OCI-LY1 (cell line): ENCODE data around the gene ZP2.

Experiments used
- H2AFZ ChIP-seq: fragments of 200-600 bp; sonication (generic), shearing (Covaris generic); 2 replicates; pipeline ENCODE4 v1.6.0; 2014; ENCODE audit warnings: antibody characterized with exemption, mild to moderate bottlenecking, low read length
- H3F3A ChIP-seq: fragments of 200-600 bp; sonication (generic), shearing (Covaris generic); 2 replicates; pipeline ENCODE4 v1.6.0; 2014; ENCODE audit warnings: mild to moderate bottlenecking, antibody characterized with exemption, low read length, moderate library complexity; ENCODE audit not compliant: insufficient read depth
- H3K27ac ChIP-seq: fragments of 200-600 bp; sonication (generic); 2 replicates; pipeline ENCODE4 v1.5.1; 2014; ENCODE audit warnings: low read length, mixed run types, mild to moderate bottlenecking, low read depth; ENCODE audit not compliant: poor library complexity, severe bottlenecking
- H3K27me3 ChIP-seq: fragments of 200-600 bp; sonication (generic); 2 replicates; pipeline ENCODE4 v1.6.0; 2014; ENCODE audit warnings: antibody characterized with exemption, mild to moderate bottlenecking, low read length, moderate library complexity; ENCODE audit not compliant: insufficient read depth
- H3K36me3 ChIP-seq: fragments of 200-600 bp; sonication (generic); 2 replicates; pipeline ENCODE4 v1.6.1; 2014; ENCODE audit warnings: mild to moderate bottlenecking, antibody characterized with exemption, low read length, moderate library complexity, mixed read lengths; ENCODE audit not compliant: insufficient read depth
- H3K4me1 ChIP-seq: fragments of 200-600 bp; sonication (generic); 2 replicates; pipeline ENCODE4 v1.5.1; 2014; ENCODE audit warnings: mild to moderate bottlenecking, low read length, moderate library complexity; ENCODE audit not compliant: insufficient read depth, severe bottlenecking
- H3K4me2 ChIP-seq: fragments of 200-600 bp; sonication (generic), shearing (Covaris generic); 2 replicates; pipeline ENCODE4 v1.6.1; 2014; ENCODE audit warnings: low read length
- H3K4me3 ChIP-seq: fragments of 200-600 bp; sonication (generic); 2 replicates; pipeline ENCODE4 v1.5.1; 2014; ENCODE audit warnings: low read length, low read depth, mild to moderate bottlenecking, mixed read lengths; ENCODE audit not compliant: poor library complexity, severe bottlenecking
- H3K79me2 ChIP-seq: fragments of 200-600 bp; shearing (Covaris generic); 2 replicates; pipeline ENCODE4 v1.6.1; 2016; ENCODE audit warnings: mixed run types, low read length, mixed read lengths; ENCODE audit not compliant: insufficient read depth
- H3K9ac ChIP-seq: fragments of 200-600 bp; sonication (generic), shearing (Covaris generic); 2 replicates; pipeline ENCODE4 v1.6.1; 2014; ENCODE audit warnings: mild to moderate bottlenecking, low read length, mixed read lengths
- H3K9me2 ChIP-seq: fragments of 200-600 bp; sonication (generic), shearing (Covaris generic); 2 replicates; pipeline ENCODE4 v1.6.1; 2014; ENCODE audit warnings: low read depth, mild to moderate bottlenecking, low read length, mixed read lengths
- H3K9me3 ChIP-seq: fragments of 200-600 bp; shearing (Covaris generic); 2 replicates; pipeline ENCODE4 v1.6.1; 2014; ENCODE audit warnings: low read length, mixed read lengths
- H4K20me1 ChIP-seq: fragments of 200-600 bp; sonication (generic), shearing (Covaris generic); 2 replicates; pipeline ENCODE4 v1.6.0; 2016; ENCODE audit warnings: mild to moderate bottlenecking, low read length; ENCODE audit not compliant: insufficient read depth
- EZH2 ChIP-seq: fragments of 200-600 bp; sonication (generic), shearing (Covaris generic); IDR thresholded peaks from 2 replicates; pipeline ENCODE4 v1.8.0; 2017; ENCODE audit warnings: borderline replicate concordance, mixed run types, mild to moderate bottlenecking, antibody characterized with exemption, low read length, moderate library complexity, mixed read lengths
- TF ChIP-seq, protein P1 (sequence below): fragments of 200-600 bp; sonication (generic), shearing (Covaris generic); IDR thresholded peaks from 2 replicates; pipeline ENCODE4 v1.5.1; 2017; ENCODE audit warnings: mild to moderate bottlenecking, antibody characterized with exemption, low read length, moderate library complexity, mixed read lengths

Gene ZP2

DNA sequence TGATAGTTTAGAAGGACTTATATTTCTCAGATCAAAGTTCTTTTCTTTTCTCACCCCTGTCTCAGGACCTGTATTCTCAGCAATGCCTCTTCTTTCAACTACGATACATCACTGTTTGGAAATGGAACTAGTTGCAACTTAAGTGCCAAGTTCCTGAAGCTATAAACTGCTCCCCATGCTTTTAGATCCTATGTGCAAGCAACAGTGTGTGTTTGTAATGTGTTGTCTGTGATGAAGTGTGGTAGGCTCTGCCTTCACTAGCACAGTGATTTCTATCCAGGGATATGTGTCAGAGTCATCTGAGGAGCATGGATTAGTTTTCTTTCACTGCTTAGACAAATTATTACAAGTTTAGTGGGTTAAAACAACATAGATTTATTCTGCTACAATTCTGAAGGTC is 18.4 kb downstream of the ZP2 start:
- TF ChIP-seq EZH2: no peak
- TF ChIP-seq, protein P1, sequence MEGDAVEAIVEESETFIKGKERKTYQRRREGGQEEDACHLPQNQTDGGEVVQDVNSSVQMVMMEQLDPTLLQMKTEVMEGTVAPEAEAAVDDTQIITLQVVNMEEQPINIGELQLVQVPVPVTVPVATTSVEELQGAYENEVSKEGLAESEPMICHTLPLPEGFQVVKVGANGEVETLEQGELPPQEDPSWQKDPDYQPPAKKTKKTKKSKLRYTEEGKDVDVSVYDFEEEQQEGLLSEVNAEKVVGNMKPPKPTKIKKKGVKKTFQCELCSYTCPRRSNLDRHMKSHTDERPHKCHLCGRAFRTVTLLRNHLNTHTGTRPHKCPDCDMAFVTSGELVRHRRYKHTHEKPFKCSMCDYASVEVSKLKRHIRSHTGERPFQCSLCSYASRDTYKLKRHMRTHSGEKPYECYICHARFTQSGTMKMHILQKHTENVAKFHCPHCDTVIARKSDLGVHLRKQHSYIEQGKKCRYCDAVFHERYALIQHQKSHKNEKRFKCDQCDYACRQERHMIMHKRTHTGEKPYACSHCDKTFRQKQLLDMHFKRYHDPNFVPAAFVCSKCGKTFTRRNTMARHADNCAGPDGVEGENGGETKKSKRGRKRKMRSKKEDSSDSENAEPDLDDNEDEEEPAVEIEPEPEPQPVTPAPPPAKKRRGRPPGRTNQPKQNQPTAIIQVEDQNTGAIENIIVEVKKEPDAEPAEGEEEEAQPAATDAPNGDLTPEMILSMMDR: no peak
- Histone ChIP-seq H3F3A (no peaks in the 10 kb centered on the region), H3K4me1 (no peaks in the 10 kb centered on the region), H3K27ac (no peak overlapping the region), H3K9me3 (peaks cover 13% of the 10 kb centered on the region; the same call in 1 of the 2 replicates), H4K20me1 (no peaks in the 10 kb centered on the region), H2AFZ (no peak overlapping the region), H3K79me2 (no peaks in the 10 kb centered on the region), H3K4me2 (no peak overlapping the region), H3K27me3 (no peaks in the 10 kb centered on the region; the same call in 1 of the 2 replicates), H3K36me3 (no peaks in the 10 kb centered on the region), H3K4me3 (no peak overlapping the region), H3K9me2 (no peaks in the 10 kb centered on the region), H3K9ac (no peak overlapping the region)

DNA sequence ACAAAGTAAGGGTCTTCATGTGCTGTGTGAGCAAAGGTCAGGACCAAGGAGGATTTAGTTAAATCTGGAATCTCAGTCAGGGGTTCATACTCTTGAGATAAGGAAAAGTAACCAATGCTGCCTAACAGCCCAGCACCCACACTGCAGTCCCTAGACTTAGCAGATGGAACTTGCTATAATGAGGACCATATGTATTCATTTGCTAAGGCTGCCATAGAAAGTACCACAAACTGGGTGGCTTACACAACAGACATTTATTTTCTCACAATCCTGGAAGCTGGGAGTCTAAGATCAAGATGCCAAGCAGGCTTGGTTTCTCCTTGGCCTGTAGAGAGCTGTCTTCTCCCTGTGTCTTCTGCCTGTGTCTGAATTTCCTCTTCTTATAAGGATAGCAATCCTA is 20.8 kb downstream of the ZP2 start:
- Histone ChIP-seq H3K9me3 (peaks cover 13% of the 10 kb centered on the region; the same call in 1 of the 2 replicates), H4K20me1 (no peaks in the 10 kb centered on the region), H3K79me2 (no peaks in the 10 kb centered on the region), H3K36me3 (no peaks in the 10 kb centered on the region), H3K9me2 (no peaks in the 10 kb centered on the region), H3K27me3 (no peaks in the 10 kb centered on the region; the same call in 1 of the 2 replicates), H3K27ac (no peak overlapping the region), H3K4me1 (no peaks in the 10 kb centered on the region), H3K9ac (no peak overlapping the region), H3K4me3 (no peak overlapping the region), H3K4me2 (no peak overlapping the region), H2AFZ (no peak overlapping the region), H3F3A (no peaks in the 10 kb centered on the region)
- TF ChIP-seq, protein P1: no peak
- TF ChIP-seq EZH2: no peak

DNA sequence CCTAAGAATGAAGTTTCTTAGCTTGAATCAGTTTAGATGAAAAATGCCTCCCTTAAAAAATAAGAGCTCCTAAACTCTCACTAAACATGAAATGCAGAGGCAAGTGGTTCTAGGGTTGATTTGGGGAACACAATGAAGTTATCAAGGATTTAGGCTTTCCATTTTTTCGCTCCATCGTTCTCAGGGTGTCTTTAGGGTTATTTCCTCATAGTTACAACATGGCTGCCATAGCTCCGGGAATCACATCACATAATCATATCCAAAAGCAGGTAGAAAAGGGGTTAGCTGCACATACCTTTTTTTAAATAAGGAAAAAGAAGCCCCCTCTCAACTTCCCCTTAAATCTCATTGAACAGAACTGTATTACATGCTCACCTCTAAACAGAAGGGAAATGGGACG is 21.4 kb downstream of the ZP2 start:
- Histone ChIP-seq H3K4me2 (no peak overlapping the region), H3F3A (no peaks in the 10 kb centered on the region), H3K27ac (no peak overlapping the region), H3K79me2 (no peaks in the 10 kb centered on the region), H3K27me3 (no peaks in the 10 kb centered on the region; the same call in 1 of the 2 replicates), H3K9me3 (peaks cover 13% of the 10 kb centered on the region; the same call in 1 of the 2 replicates), H3K36me3 (no peaks in the 10 kb centered on the region), H3K4me1 (no peaks in the 10 kb centered on the region), H4K20me1 (no peaks in the 10 kb centered on the region), H3K9ac (no peak overlapping the region), H3K9me2 (no peaks in the 10 kb centered on the region), H2AFZ (no peak overlapping the region), H3K4me3 (no peak overlapping the region)
- TF ChIP-seq EZH2: no peak
- TF ChIP-seq, protein P1: no peak
